GM12801 (cell line): Measurements from ENCODE around the gene FABP1.

Experiments
- TF ChIP-seq, protein P1 (sequence below): IDR thresholded peaks from one replicate; pipeline ENCODE4 v1.5.1; 2011; ENCODE audit warnings: control low read depth; ENCODE audit not compliant: insufficient read length; ENCODE audit errors: extremely low read depth

Gene FABP1

DNA sequence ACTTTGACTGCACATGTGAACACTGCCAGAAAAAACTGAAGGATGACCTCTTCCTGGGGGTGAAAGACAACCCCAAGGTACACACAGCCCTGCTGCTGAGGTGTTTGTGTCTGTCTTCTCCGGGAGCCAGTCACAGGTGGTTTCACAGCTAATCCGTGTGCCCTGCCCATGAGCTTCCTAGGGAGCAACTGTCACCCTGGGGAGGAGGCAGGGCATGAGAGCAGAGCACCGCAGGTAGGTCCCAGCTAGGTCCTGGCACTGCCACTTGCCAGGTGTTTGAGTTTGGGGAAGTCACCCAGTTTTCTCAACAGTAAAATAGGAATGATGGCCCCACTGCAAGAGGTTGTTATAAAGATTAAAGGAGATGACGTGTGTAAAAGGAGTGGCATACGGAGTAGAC lies 31.2 kb downstream of the FABP1 start:
- TF ChIP-seq, protein P1, sequence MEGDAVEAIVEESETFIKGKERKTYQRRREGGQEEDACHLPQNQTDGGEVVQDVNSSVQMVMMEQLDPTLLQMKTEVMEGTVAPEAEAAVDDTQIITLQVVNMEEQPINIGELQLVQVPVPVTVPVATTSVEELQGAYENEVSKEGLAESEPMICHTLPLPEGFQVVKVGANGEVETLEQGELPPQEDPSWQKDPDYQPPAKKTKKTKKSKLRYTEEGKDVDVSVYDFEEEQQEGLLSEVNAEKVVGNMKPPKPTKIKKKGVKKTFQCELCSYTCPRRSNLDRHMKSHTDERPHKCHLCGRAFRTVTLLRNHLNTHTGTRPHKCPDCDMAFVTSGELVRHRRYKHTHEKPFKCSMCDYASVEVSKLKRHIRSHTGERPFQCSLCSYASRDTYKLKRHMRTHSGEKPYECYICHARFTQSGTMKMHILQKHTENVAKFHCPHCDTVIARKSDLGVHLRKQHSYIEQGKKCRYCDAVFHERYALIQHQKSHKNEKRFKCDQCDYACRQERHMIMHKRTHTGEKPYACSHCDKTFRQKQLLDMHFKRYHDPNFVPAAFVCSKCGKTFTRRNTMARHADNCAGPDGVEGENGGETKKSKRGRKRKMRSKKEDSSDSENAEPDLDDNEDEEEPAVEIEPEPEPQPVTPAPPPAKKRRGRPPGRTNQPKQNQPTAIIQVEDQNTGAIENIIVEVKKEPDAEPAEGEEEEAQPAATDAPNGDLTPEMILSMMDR, result no peak

DNA sequence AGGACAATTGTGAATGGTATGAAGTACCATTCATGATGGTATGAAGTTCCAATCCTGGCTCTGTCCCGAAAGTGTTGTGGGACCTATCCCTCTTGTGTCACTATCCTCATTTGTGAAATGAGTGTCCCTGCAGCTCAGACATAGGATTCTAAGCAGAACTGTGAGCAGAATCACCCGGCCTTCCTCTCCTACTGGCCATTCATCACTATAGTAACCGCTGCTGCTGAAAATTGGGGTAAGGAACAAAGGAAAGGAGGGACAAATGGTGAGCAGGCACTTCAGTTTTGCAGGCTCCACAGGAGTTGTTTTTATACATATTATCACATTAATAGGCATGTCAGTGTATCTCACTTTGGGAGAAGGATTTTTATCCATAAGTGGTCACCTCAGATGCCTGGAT lies 32.8 kb downstream of the FABP1 start:
- TF ChIP-seq, protein P1, result no peak

DNA sequence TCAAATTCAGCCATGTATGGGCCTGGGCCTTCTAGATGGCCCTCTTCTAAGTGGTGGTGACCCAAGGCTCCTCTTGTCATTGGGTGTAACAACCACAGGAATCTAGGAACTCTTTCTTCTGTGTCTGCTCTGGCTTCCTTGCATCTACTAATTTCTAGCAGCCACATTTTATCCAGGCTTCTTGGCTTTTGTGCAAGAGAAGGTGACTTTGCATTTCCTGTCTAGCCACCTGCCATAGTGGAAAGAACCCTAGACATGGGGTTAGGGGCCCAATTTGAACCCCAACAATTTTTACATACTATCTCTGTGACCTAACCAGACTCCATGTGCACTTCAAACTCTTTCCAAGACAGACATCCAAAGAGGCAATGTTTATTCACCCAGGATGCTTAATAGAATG lies 35.1 kb downstream of the FABP1 start:
- TF ChIP-seq, protein P1, result no peak

DNA sequence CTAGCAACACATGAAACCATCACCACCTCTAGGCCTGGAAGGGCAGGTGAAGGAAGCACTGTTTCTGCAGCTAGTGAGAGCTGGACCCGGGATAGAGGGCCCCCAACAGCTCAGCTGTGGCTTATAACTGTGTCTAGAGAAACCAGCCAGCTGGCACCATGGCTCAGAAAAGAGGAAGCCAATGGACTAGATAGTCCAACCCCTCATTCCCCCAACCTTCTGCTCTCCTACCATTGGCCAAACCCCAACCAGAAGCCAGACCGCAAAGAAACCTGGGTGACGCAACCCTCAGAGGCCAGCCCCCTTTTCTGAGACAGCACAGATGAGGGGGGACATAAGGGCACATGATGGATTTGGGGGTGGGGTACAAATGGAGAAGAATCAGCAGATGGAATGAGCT lies 35.9 kb downstream of the FABP1 start:
- TF ChIP-seq, protein P1, result no peak

DNA sequence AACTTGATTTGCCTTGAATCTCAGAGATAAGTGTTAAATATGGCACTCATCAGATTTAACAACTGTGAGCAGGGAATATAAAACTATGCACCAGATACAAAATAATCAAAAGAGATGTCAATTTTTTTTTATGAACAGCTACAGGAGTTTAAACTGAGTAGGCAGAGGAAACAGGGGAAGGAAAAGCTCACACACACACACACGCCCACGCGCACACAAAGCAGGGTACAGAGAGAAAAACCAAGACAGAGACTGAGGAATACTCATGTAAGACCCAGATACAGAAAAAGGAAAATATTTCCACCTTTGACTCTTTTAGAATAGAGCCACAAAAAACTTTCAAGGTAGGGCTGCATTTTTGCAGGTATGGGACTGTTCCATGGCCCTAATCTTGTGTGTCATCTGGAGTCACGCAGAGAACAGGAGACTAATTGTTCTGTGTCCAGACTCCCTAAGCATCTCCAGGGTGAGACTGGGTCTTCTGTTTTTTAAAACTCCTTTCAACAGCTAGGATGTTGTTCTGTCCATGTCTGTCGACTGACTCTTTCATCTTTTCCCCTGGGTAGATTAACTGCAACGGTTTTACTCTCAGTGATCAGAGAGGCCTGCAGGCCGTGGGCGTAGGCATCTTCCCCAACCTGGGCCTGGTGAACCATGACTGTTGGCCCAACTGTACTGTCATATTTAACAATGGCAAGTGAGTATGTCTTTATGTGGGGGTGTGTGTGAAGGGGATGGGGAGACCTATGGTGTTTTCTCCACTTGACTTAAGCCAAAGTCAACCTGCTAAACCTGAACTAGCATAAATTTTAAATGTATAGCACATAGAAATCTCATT lies 37.2 kb downstream of the FABP1 start:
- TF ChIP-seq, protein P1, result no peak

DNA sequence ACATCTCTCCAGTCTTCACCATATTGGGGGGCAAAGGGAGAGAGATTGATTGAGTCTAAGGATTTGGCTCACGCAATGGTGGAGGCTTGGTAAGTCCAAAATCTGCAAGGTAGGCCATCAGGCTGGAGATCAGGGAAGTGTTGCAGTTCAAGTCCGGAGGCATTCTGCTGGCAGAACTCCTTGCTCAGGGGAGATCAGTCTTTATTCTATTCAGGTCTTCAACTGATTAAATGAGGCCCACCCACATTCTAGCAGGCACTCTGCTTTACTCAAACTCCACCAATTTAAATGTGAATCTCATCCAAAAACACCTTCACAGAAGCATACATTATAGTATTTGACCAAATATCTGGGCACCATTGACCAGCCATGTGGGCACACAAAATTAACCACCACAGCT lies 38.9 kb downstream of the FABP1 start:
- TF ChIP-seq, protein P1, result no peak

DNA sequence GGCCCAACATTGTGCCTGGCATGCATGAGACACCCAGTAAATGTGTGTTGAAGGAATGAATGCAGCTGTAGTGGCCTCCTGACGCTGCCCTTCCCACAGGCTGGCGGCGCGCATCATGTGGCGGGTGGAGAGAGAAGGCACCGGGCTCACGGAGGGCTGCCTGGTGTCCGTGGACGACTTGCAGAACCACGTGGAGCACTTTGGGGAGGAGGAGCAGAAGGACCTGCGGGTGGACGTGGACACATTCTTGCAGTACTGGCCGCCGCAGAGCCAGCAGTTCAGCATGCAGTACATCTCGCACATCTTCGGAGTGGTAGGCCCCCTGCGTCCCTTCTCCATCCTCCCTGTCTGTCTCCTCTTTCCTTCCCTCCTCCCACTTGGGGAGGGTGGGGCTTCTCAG lies 40.1 kb downstream of the FABP1 start:
- TF ChIP-seq, protein P1, result no peak

DNA sequence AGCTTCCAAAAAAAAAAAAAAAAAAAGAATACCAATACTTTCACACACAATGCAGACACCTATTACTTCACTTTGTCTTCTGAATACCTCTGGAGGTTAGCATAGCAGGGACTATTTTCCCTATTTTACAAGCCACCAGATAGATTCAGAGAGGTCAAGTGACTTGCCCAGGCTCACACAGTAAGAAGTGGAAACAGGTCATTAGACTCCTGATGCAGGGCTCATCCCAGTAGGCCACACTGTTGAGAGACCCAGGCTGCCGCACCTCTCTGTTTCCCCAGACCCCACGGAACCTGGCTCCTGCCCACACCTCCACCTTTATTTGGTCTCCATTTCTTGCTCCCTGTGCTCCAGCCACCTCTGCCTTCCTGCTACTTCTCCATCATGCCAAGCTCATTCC lies 40.8 kb downstream of the FABP1 start:
- TF ChIP-seq, protein P1, result no peak
